PC-3 (cell line): ENCODE results near the gene CACNA1H. TPM values are rescaled to one million over a fixed set of nuclear protein-coding genes. Genes with fewer than 3 reads are reported as not detected.

Source experiments
- ATAC-seq: fragments of 200-7000 bp; cut with Tn5 transposase; 2 replicates; pipeline ENCODE4 v1.9.1; 2020; ENCODE audit warnings: mild to moderate bottlenecking, moderate library complexity
- BruUV-seq: library from RNA; stranded (reverse); fragments of 400-500 nt; replicated peaks from 2 replicates; lab custom pipeline; 2021; lab: Mats Ljungman, UMichigan
- CTCF ChIA-PET: fragments of 300-600 bp; sonication (Branson Sonifier 250); formaldehyde crosslinking; loops from one replicate; lab custom pipeline; 2022; ENCODE audit warnings: antibody characterized with exemption; lab: Charles Lee
- POLR2A ChIA-PET: fragments of 300-600 bp; sonication (Branson Sonifier 250); formaldehyde crosslinking; loops from one replicate; lab custom pipeline; 2022; ENCODE audit warnings: antibody characterized with exemption; ENCODE audit not compliant: unreplicated experiment; lab: Charles Lee
- DNase-seq: peaks from one replicate; pipeline ENCODE4 v3.0.0-alpha.2; 2015
- H2AFZ ChIP-seq: fragments of 300-600 bp; sonication (generic); 2 replicates; pipeline ENCODE4 v1.6.0; 2016; ENCODE audit warnings: antibody characterized with exemption, low read length
- H3F3A ChIP-seq: fragments of 300-600 bp; sonication (generic); one replicate; pipeline ENCODE4 v1.6.0; 2017; ENCODE audit warnings: antibody characterized with exemption, low read length, control low read depth, mild to moderate bottlenecking; ENCODE audit not compliant: unreplicated experiment
- H3K27ac ChIP-seq: fragments of 300-600 bp; sonication (generic); 2 replicates; pipeline ENCODE4 v1.5.1; 2016; ENCODE audit warnings: mild to moderate bottlenecking, low read length
- H3K27me3 ChIP-seq: fragments of 300-600 bp; sonication (generic); 2 replicates; pipeline ENCODE4 v1.6.1; 2016; ENCODE audit warnings: low read length, mixed read lengths
- H3K36me3 ChIP-seq: fragments of 300-600 bp; sonication (generic); 2 replicates; pipeline ENCODE4 v1.6.1; 2016; ENCODE audit warnings: low read depth, mixed run types, low read length, mixed read lengths
- H3K4me1 ChIP-seq: fragments of 300-600 bp; sonication (generic); 2 replicates; pipeline ENCODE4 v1.5.1; 2016; ENCODE audit warnings: low read length; ENCODE audit not compliant: insufficient read depth
- H3K4me2 ChIP-seq: fragments of 300-600 bp; sonication (generic); 2 replicates; pipeline ENCODE4 v1.6.0; 2016; ENCODE audit warnings: low read length
- H3K4me3 ChIP-seq: fragments of 300-600 bp; sonication (generic); 2 replicates; pipeline ENCODE4 v1.5.1; 2016; ENCODE audit warnings: mild to moderate bottlenecking, low read length, mixed read lengths
- H3K79me2 ChIP-seq: fragments of 300-600 bp; sonication (generic); 2 replicates; pipeline ENCODE4 v1.6.1; 2017; ENCODE audit warnings: low read length, mixed read lengths
- H3K9ac ChIP-seq: fragments of 300-600 bp; sonication (generic); 2 replicates; pipeline ENCODE4 v1.6.0; 2016; ENCODE audit warnings: mild to moderate bottlenecking, low read length
- H3K9me2 ChIP-seq: fragments of 300-600 bp; sonication (generic); replicated peaks from 2 replicates; pipeline ENCODE4 v1.6.1; 2016; ENCODE audit warnings: mixed run types, low read length, mixed read lengths
- H3K9me3 ChIP-seq: fragments of 300-600 bp; sonication (generic); 2 replicates; pipeline ENCODE4 v1.6.1; 2016; ENCODE audit warnings: low read length, mixed read lengths
- H4K20me1 ChIP-seq: fragments of 300-600 bp; sonication (generic); 2 replicates; pipeline ENCODE4 v1.6.1; 2016; ENCODE audit warnings: low read length, mixed read lengths
- CTCF ChIP-seq: fragments of 300-600 bp; sonication (generic); conservative IDR thresholded peaks from 2 replicates; pipeline ENCODE4 v1.5.1; 2017; ENCODE audit warnings: antibody characterized with exemption, low read depth, mild to moderate bottlenecking, low read length
- EZH2 ChIP-seq: fragments of 300-600 bp; sonication (generic); IDR thresholded peaks from one replicate; pipeline ENCODE4 v1.6.1; 2017; ENCODE audit warnings: antibody characterized with exemption, mild to moderate bottlenecking, low read length; ENCODE audit not compliant: unreplicated experiment
- EZH2phosphoT487 ChIP-seq: fragments of 300-600 bp; sonication (generic); IDR thresholded peaks from 2 replicates; pipeline ENCODE4 v1.6.1; 2018; ENCODE audit warnings: mild to moderate bottlenecking, antibody characterized with exemption, low read length, borderline replicate concordance
- intact Hi-C: fragments of 100-400 bp; cut with micrococcal nuclease; formaldehyde crosslinking; loops from 2 replicates; pipeline ENCODE4 v1.9.0; 2023
- total RNA-seq: library from RNA; depleted of rRNA; stranded (reverse); fragments of >200 nt; gene quantifications from 2 replicates; pipeline ENCODE4 v1.2.3, GENCODE V29; 2014

CACNA1H gene
- total RNA-seq, 1 experiment from 2014 or later: 4.1 TPM

- Histone ChIP-seq H3K9me3 (no peaks in the 10 kb centered on the region), H3K9ac (no peak overlapping the region), H3K4me1 (no peaks in the 10 kb centered on the region), H3K4me2 (no peak overlapping the region), H3K4me3 (no peak overlapping the region), H4K20me1 (no peaks in the 10 kb centered on the region), H3K27ac (no peak overlapping the region), H3K79me2 (no peaks in the 10 kb centered on the region), H3K27me3 (no peaks in the 10 kb centered on the region), H2AFZ (no peak overlapping the region), H3F3A (no peaks in the 10 kb centered on the region), H3K9me2 (no peaks in the 10 kb centered on the region), H3K36me3 (no peaks in the 10 kb centered on the region)
- ChIA-PET CTCF (no interaction called here), POLR2A (no interaction called here)
- no TSS peak for BruUV-seq
- TF ChIP-seq EZH2phosphoT487: no peak
- TF ChIP-seq EZH2: no peak
- TF ChIP-seq CTCF: no peak
- ATAC-seq: no peak
- DNase-seq: no peak
- intact Hi-C loops: no loop called here
Measured at GRCh38 chr16:1218930-1219611, 66.2 kb downstream of the CACNA1H start.

- intact Hi-C loops: no loop called here
- no peaks in the 10 kb centered on the region for H3K9me3 ChIP-seq
- ChIA-PET CTCF (no interaction called here), POLR2A (no interaction called here)
- no peaks in the 10 kb centered on the region for H3K27me3 ChIP-seq
- no peak overlapping the region for H3K27ac ChIP-seq
- H3K9me2 ChIP-seq: no peaks in the 10 kb centered on the region
- H3K4me2 ChIP-seq: no peak overlapping the region
- BruUV-seq: no TSS peak
- no peaks in the 10 kb centered on the region for H4K20me1 ChIP-seq
- H3F3A ChIP-seq: no peaks in the 10 kb centered on the region
- H2AFZ ChIP-seq: no peak overlapping the region
- H3K4me1 ChIP-seq: no peaks in the 10 kb centered on the region
- no peaks in the 10 kb centered on the region for H3K36me3 ChIP-seq
- H3K9ac ChIP-seq: no peak overlapping the region
- ATAC-seq (no peak), DNase-seq (no peak)
- TF ChIP-seq EZH2: no peak
- no peak for TF ChIP-seq EZH2phosphoT487
- TF ChIP-seq CTCF: no peak
- H3K4me3 ChIP-seq: no peak overlapping the region
- no peaks in the 10 kb centered on the region for H3K79me2 ChIP-seq
Measured at GRCh38 chr16:1220098-1220728, 67.3 kb downstream of the CACNA1H start.
